HepG2 (cell line): ENCODE results near the gene COL9A3. TPM values are rescaled to one million over a fixed set of nuclear protein-coding genes. Genes with fewer than 3 reads are reported as not detected.

Experiments used
- BRCA1 ChIP-seq: sonication (generic); formaldehyde crosslinking; IDR thresholded peaks from 2 replicates; pipeline ENCODE4 v1.4.0; 2020; ENCODE audit warnings: missing genetic modification reagents
- EED ChIP-seq: sonication (generic); formaldehyde crosslinking; IDR thresholded peaks from 2 replicates; pipeline ENCODE4 v1.5.0; 2020; ENCODE audit warnings: mild to moderate bottlenecking, missing genetic modification reagents
- KAT7 ChIP-seq: IDR thresholded peaks from 2 replicates; pipeline ENCODE4 v1.6.1; 2018; ENCODE audit warnings: borderline replicate concordance, missing compliant biosample characterization
- KLF16 ChIP-seq, 2 experiments: sonication (generic) in 1 of 2; formaldehyde crosslinking in 1 of 2; IDR thresholded peaks; 2 replicates each; pipeline versions ENCODE4 v1.6.1 to v1.8.0; 2016 to 2023; ENCODE audit warnings: missing genetic modification reagents in 2 of 2, missing compliant biosample characterization in 1 of 2
- KMT2A ChIP-seq: sonication (generic); formaldehyde crosslinking; IDR thresholded peaks from 2 replicates; pipeline ENCODE4 v1.4.0; 2020; ENCODE audit warnings: missing genetic modification reagents
- MTF1 ChIP-seq: sonication (generic); formaldehyde crosslinking; IDR thresholded peaks from 2 replicates; pipeline ENCODE4 v1.5.0; 2020; ENCODE audit warnings: missing genetic modification reagents
- MTF2 ChIP-seq: sonication (generic); formaldehyde crosslinking; IDR thresholded peaks from 2 replicates; pipeline ENCODE4 v1.5.0; 2020; ENCODE audit warnings: missing genetic modification reagents, borderline replicate concordance
- NCOA1 ChIP-seq: sonication (generic); formaldehyde crosslinking; IDR thresholded peaks from 2 replicates; pipeline ENCODE4 v1.9.0; 2021; ENCODE audit warnings: missing genetic modification reagents
- RFX1 ChIP-seq: fragments of 450-650 bp; IDR thresholded peaks from 2 replicates; pipeline ENCODE4 v1.6.1; 2017
- SP4 ChIP-seq: sonication (generic); formaldehyde crosslinking; IDR thresholded peaks from 2 replicates; pipeline ENCODE4 v1.8.1; 2023; ENCODE audit warnings: mild to moderate bottlenecking, missing genetic modification reagents
- ZBED4 ChIP-seq: sonication (generic); formaldehyde crosslinking; IDR thresholded peaks from 2 replicates; pipeline ENCODE4 v1.4.0; 2020; ENCODE audit warnings: missing genetic modification reagents, borderline replicate concordance
- ZBTB14 ChIP-seq: sonication (generic); formaldehyde crosslinking; IDR thresholded peaks from 2 replicates; pipeline ENCODE4 v1.4.0; 2020; ENCODE audit warnings: missing genetic modification reagents
- ZFP62 ChIP-seq: sonication (generic); formaldehyde crosslinking; IDR thresholded peaks from 2 replicates; pipeline ENCODE4 v1.4.0; 2020; ENCODE audit warnings: missing genetic modification reagents
- ZFP82 ChIP-seq: sonication (generic); formaldehyde crosslinking; IDR thresholded peaks from 2 replicates; pipeline ENCODE4 v1.5.1; 2020; ENCODE audit warnings: mild to moderate bottlenecking, missing genetic modification reagents, borderline replicate concordance
- ZKSCAN8 ChIP-seq: IDR thresholded peaks from 2 replicates; pipeline ENCODE4 v1.6.1; 2016; ENCODE audit warnings: borderline replicate concordance, missing genetic modification reagents, missing compliant biosample characterization
- ZNF24 ChIP-seq: fragments of 450-650 bp; IDR thresholded peaks from 2 replicates; pipeline ENCODE4 v1.6.1; 2017; ENCODE audit warnings: antibody characterized with exemption, mild to moderate bottlenecking
- ZNF503 ChIP-seq: sonication (generic); formaldehyde crosslinking; IDR thresholded peaks from 2 replicates; pipeline ENCODE4 v1.4.0; 2020; ENCODE audit warnings: missing genetic modification reagents
- ZNF746 ChIP-seq: sonication (generic); formaldehyde crosslinking; IDR thresholded peaks from 2 replicates; pipeline ENCODE4 v1.8.0; 2022; ENCODE audit warnings: mild to moderate bottlenecking, missing genetic modification reagents
- ZSCAN12 ChIP-seq: sonication (generic); formaldehyde crosslinking; IDR thresholded peaks from 2 replicates; pipeline ENCODE4 v1.9.0; 2021; ENCODE audit warnings: mild to moderate bottlenecking, missing genetic modification reagents
- polyA plus RNA-seq, 8 experiments: library from polyadenylated mRNA; depleted of rRNA in 3 of 8; stranded (reverse) in 7 of 8; unstranded in 1 of 8; fragments of >200 nt; fragmentation: Illumina TruSeq in 4 of 8; extraction: Trizol in 4 of 8; gene quantifications; 2 replicates each; pipeline versions ENCODE4 v1.2.1 to v1.2.3, GENCODE V29; 2011 to 2016; ENCODE audit warnings: low read depth in 4 of 8, missing spikeins in 1 of 8, mixed read lengths in 1 of 8; ENCODE audit not compliant: insufficient read depth in 1 of 8
- total RNA-seq, 5 experiments: library from RNA; depleted of rRNA; stranded (reverse); fragments of >200 nt; fragmentation: Illumina TruSeq; extraction: Trizol; gene quantifications; 2 replicates each; pipeline ENCODE4 v1.2.3, GENCODE V29; 2016; ENCODE audit warnings: low read depth in 1 of 5
- TF ChIP-seq, protein P1 (sequence below): sonication (generic); formaldehyde crosslinking; IDR thresholded peaks from 2 replicates; pipeline ENCODE4 v1.4.0; 2020; ENCODE audit warnings: missing genetic modification reagents

COL9A3 gene
- total and polyA plus RNA-seq, 2 of the 13 experiments (the other 11 are each of a cell fraction or from before 2014, with no cell fraction given), result 155 to 204 TPM

GRCh38 chr20:62818592-62819493, 2.0 kb downstream of the COL9A3 start (continued):
- TF ChIP-seq ZSCAN12 (no peak), ZNF24 (no peak), SP4 (peak; percentile 52; the same call in 1 of the 2 replicates), MTF1 (CRISPR knock-in tag) (no peak), KLF16 (CRISPR knock-in tag; IDR thresholded peaks at IDR 0.05) (peak in 1 of 2 experiments; percentile 55; a peak in 1 of 4 replicates), RFX1 (no peak), ZNF503 (CRISPR knock-in tag) (no peak), EED (CRISPR knock-in tag) (no peak), ZNF746 (CRISPR knock-in tag) (peak; percentile 46; the same call in 1 of the 2 replicates), ZFP62 (CRISPR knock-in tag) (no peak), ZKSCAN8 (CRISPR knock-in tag) (peak; percentile 82; the same call in 1 of the 2 replicates), ZFP82 (no peak), ZBED4 (CRISPR knock-in tag) (peak; percentile 83), BRCA1 (CRISPR knock-in tag) (no peak), NCOA1 (0 out of 2 replicates have a peak, but pooled peaks have one; percentile 25), ZBTB14 (CRISPR knock-in tag) (no peak), MTF2 (no peak; the same call in 1 of the 2 replicates), KAT7 (peak; percentile 45; the same call in 1 of the 2 replicates), KMT2A (CRISPR knock-in tag) (0 out of 2 replicates have a peak, but pooled peaks have one; percentile 56)
- TF ChIP-seq, protein P1, sequence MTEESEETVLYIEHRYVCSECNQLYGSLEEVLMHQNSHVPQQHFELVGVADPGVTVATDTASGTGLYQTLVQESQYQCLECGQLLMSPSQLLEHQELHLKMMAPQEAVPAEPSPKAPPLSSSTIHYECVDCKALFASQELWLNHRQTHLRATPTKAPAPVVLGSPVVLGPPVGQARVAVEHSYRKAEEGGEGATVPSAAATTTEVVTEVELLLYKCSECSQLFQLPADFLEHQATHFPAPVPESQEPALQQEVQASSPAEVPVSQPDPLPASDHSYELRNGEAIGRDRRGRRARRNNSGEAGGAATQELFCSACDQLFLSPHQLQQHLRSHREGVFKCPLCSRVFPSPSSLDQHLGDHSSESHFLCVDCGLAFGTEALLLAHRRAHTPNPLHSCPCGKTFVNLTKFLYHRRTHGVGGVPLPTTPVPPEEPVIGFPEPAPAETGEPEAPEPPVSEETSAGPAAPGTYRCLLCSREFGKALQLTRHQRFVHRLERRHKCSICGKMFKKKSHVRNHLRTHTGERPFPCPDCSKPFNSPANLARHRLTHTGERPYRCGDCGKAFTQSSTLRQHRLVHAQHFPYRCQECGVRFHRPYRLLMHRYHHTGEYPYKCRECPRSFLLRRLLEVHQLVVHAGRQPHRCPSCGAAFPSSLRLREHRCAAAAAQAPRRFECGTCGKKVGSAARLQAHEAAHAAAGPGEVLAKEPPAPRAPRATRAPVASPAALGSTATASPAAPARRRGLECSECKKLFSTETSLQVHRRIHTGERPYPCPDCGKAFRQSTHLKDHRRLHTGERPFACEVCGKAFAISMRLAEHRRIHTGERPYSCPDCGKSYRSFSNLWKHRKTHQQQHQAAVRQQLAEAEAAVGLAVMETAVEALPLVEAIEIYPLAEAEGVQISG (CRISPR knock-in tag), result peak; percentile 60
